ENCODE results near the gene SLC25A24. TPM values are rescaled to one million over a fixed set of nuclear protein-coding genes. Genes with fewer than 3 reads are reported as not detected.
A peak's percentile ranks its signal among the peaks of the same experiment; 100 is the strongest.
"Not testable (repeated sequence)": the region's sequence is repeated elsewhere in the genome, so short reads cannot be mapped to it uniquely, and the experiment has no call there.

SLC25A24 gene
- total RNA-seq, 1 donor from 2014 or later: 7.0 TPM

GRCh38 chr1:108214641-108215465 lies 14.7 kb upstream of the SLC25A24 start:
- H3K36me3 ChIP-seq; H3K4me3 ChIP-seq; H3K27ac ChIP-seq; H3K27me3 ChIP-seq; intact Hi-C loops (cut with DNase I); DNase-seq (ENCODE audit: low spot score in 2 of 2); H3K4me1 ChIP-seq; H3K9me3 ChIP-seq: not testable (repeated sequence)
- peak in 2 of 3 experiments; percentile 51 to 57 for TF ChIP-seq CTCF (IDR thresholded peaks at IDR 0.05)

GRCh38 chr1:108211014-108211413 lies 10.9 kb upstream of the SLC25A24 start:
- H3K4me3 ChIP-seq: no peak overlapping the region
- no peak for DNase-seq (ENCODE audit: low spot score in 2 of 2)
- no peak overlapping the region for H3K27ac ChIP-seq
- no peaks in the 10 kb centered on the region for H3K9me3 ChIP-seq
- H3K4me1 ChIP-seq: no peaks in the 10 kb centered on the region
- no peak for TF ChIP-seq CTCF (IDR thresholded peaks at IDR 0.05)
- no peaks in the 10 kb centered on the region for H3K36me3 ChIP-seq
- H3K27me3 ChIP-seq: no peaks in the 10 kb centered on the region
- intact Hi-C loops (cut with DNase I): no loop called here

GRCh38 chr1:108209456-108210108 lies 9.4 kb upstream of the SLC25A24 start:
- Histone ChIP-seq H3K9me3 (no peaks in the 10 kb centered on the region), H3K4me3 (no peak overlapping the region), H3K27ac (no peak overlapping the region)

GRCh38 chr1:108208724-108209446 lies 8.7 kb upstream of the SLC25A24 start:
- H3K27ac ChIP-seq: no peak overlapping the region
- no peaks in the 10 kb centered on the region for H3K27me3 ChIP-seq
- no peak for TF ChIP-seq CTCF (IDR thresholded peaks at IDR 0.05)
- no peaks in the 10 kb centered on the region for H3K36me3 ChIP-seq
- DNase-seq (ENCODE audit: low spot score in 2 of 2): no peak
- H3K9me3 ChIP-seq: no peaks in the 10 kb centered on the region
- no peak overlapping the region for H3K4me3 ChIP-seq
- intact Hi-C loops (cut with DNase I): no loop called here
- H3K4me1 ChIP-seq: no peaks in the 10 kb centered on the region

More at GRCh38 chr1:108209456-108210108, 9.4 kb upstream of the SLC25A24 start:
- DNase-seq (ENCODE audit: low spot score in 2 of 2): no peak
- TF ChIP-seq CTCF (IDR thresholded peaks at IDR 0.05): no peak
- H3K27me3 ChIP-seq: no peaks in the 10 kb centered on the region
- intact Hi-C loops (cut with DNase I): no loop called here
- no peaks in the 10 kb centered on the region for H3K36me3 ChIP-seq
- no peaks in the 10 kb centered on the region for H3K4me1 ChIP-seq

- H3K4me1 ChIP-seq; H3K27me3 ChIP-seq; H3K27ac ChIP-seq; H3K36me3 ChIP-seq; H3K4me3 ChIP-seq; intact Hi-C loops (cut with DNase I); H3K9me3 ChIP-seq; DNase-seq (ENCODE audit: low spot score in 2 of 2): not testable (repeated sequence)
Measured at GRCh38 chr1:108203582-108203981, 3.4 kb upstream of the SLC25A24 start.

GRCh38 chr1:108201687-108202086 lies 1.5 kb upstream of the SLC25A24 start:
- H3K36me3 ChIP-seq: no peaks in the 10 kb centered on the region
- peaks cover 0 to 3% of the 10 kb centered on the region in 2 donors for H3K4me1 ChIP-seq
- DNase-seq (ENCODE audit: low spot score in 2 of 2): no peak
- H3K4me3 ChIP-seq: no peak overlapping the region
- TF ChIP-seq CTCF (IDR thresholded peaks at IDR 0.05): no peak
- H3K27ac ChIP-seq: no peak overlapping the region
- no peaks in the 10 kb centered on the region for H3K27me3 ChIP-seq
- intact Hi-C loops (cut with DNase I): no loop called here
- no peaks in the 10 kb centered on the region for H3K9me3 ChIP-seq

Measured in ascending aorta (tissue), 2 donors.